ENCODE measurements around the gene CDKAL1.

CDKAL1 gene

DNA sequence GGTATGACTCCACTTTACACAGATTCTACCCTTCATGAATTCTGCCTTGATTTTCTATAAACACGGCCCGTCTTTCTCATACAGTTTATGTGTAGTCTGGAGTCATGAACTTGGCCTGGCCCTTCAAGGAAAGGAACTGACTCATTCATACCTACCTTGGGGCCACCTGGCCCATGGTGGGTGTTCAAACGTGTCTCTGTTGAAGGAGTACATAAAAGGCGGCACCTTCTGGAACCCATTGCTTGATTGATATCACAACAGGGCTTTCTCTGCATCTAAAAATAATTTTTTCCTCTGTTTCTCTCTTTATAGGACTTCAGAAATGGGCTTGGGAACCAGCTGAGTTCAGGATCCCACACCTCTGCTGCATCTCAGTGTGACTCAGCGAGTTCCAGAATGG lies 696.3 kb downstream of the CDKAL1 start:
- H3K9me2 ChIP-seq (replicated peaks; ENCODE audit: low read depth, low read length): no peaks in the 10 kb centered on the region
- H4K20me1 ChIP-seq (ENCODE audit: insufficient read depth, low read length, poor library complexity, severe bottlenecking): no peaks in the 10 kb centered on the region
- TF ChIP-seq EZH2phosphoT487 (IDR thresholded peaks at IDR 0.05; ENCODE audit: borderline replicate concordance): no peak
- TF ChIP-seq CTCF (conservative IDR thresholded peaks at IDR 0.05; ENCODE audit: low read length): no peak
- no peak overlapping the region for H3K4me3 ChIP-seq (ENCODE audit: low read length, poor library complexity, severe bottlenecking)
- H3F3A ChIP-seq (ENCODE audit: low read depth): no peaks in the 10 kb centered on the region
- peaks cover 29% of the 10 kb centered on the region; the same call in 1 of the 2 replicates for H3K36me3 ChIP-seq (ENCODE audit: insufficient read depth, low read length)
- no peaks in the 10 kb centered on the region for H3K79me2 ChIP-seq (ENCODE audit: insufficient read depth, low read length)
- H2AFZ ChIP-seq (ENCODE audit: low read length): no peak overlapping the region
- H3K27me3 ChIP-seq (ENCODE audit: insufficient read depth, low read length, poor library complexity, severe bottlenecking): no peaks in the 10 kb centered on the region
- peaks cover 5% of the 10 kb centered on the region; the same call in 1 of the 2 replicates for H3K9me3 ChIP-seq (ENCODE audit: insufficient read depth, low read depth, low read length)
- H3K4me1 ChIP-seq (ENCODE audit: insufficient read depth, low read length, poor library complexity, severe bottlenecking): peaks cover 5% of the 10 kb centered on the region
- no peak overlapping the region for H3K9ac ChIP-seq (ENCODE audit: low read depth, low read length, poor library complexity, severe bottlenecking)
- H3K4me2 ChIP-seq (ENCODE audit: low read depth, low read length, poor library complexity, severe bottlenecking): no peak overlapping the region

DNA sequence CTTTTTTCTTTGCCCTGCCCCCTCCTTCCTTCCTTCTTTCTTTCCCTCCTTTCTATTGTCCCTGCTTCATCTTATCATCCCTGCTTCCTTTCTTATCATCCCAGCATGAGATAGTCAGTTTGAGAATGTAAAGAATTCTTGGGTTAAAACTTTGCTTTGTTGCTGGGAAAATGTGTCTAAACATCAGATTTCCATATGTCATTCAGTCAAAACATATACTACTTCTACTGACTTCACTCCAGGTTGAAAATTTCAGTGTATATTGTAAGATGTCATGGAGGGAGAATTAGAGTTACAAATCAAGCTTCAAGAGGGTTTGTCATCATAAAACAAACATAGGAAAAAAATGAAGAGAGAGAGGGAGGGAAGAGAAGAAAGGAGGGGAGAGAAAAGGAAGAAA lies 700.9 kb downstream of the CDKAL1 start:
- H4K20me1 ChIP-seq (ENCODE audit: insufficient read depth, low read length, poor library complexity, severe bottlenecking): no peaks in the 10 kb centered on the region
- H3K4me1 ChIP-seq (ENCODE audit: insufficient read depth, low read length, poor library complexity, severe bottlenecking): no peaks in the 10 kb centered on the region
- no peaks in the 10 kb centered on the region for H3K27me3 ChIP-seq (ENCODE audit: insufficient read depth, low read length, poor library complexity, severe bottlenecking)
- H3K9me3 ChIP-seq (ENCODE audit: insufficient read depth, low read depth, low read length): peaks cover 22% of the 10 kb centered on the region
- no peak overlapping the region for H2AFZ ChIP-seq (ENCODE audit: low read length)
- H3K9ac ChIP-seq (ENCODE audit: low read depth, low read length, poor library complexity, severe bottlenecking): no peak overlapping the region
- no peaks in the 10 kb centered on the region for H3K79me2 ChIP-seq (ENCODE audit: insufficient read depth, low read length)
- no peaks in the 10 kb centered on the region for H3K9me2 ChIP-seq (replicated peaks; ENCODE audit: low read depth, low read length)
- peaks cover 29% of the 10 kb centered on the region; the same call in 1 of the 2 replicates for H3K36me3 ChIP-seq (ENCODE audit: insufficient read depth, low read length)
- no peak for TF ChIP-seq CTCF (conservative IDR thresholded peaks at IDR 0.05; ENCODE audit: low read length)
- no peak for TF ChIP-seq EZH2phosphoT487 (IDR thresholded peaks at IDR 0.05; ENCODE audit: borderline replicate concordance)
- H3K4me3 ChIP-seq (ENCODE audit: low read length, poor library complexity, severe bottlenecking): no peak overlapping the region
- no peaks in the 10 kb centered on the region; the same call in 1 of the 2 replicates for H3F3A ChIP-seq (ENCODE audit: low read depth)
- no peak overlapping the region for H3K4me2 ChIP-seq (ENCODE audit: low read depth, low read length, poor library complexity, severe bottlenecking)

DNA sequence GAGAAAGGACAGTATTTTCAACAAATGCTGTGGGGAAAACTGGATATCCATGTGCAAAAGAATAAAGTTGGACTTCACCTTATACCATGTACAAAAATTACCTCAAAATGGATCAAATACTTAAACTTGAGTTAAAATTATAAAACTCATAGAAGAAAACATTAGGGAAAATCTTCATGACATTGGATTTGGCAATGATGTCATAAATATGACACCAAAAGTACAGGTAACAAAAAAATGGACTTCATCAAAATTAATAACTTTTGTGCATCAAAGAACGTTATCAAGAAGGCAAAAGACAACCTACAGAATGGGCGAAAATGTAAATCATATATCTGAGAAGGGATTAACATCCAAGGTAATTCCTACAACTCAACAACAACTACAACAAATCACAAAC lies 704.0 kb downstream of the CDKAL1 start:
- H3K36me3 ChIP-seq (ENCODE audit: insufficient read depth, low read length): peaks cover 8% of the 10 kb centered on the region; the same call in 1 of the 2 replicates
- H3K4me3 ChIP-seq (ENCODE audit: low read length, poor library complexity, severe bottlenecking): no peak overlapping the region
- TF ChIP-seq CTCF (conservative IDR thresholded peaks at IDR 0.05; ENCODE audit: low read length): no peak
- no peak for TF ChIP-seq EZH2phosphoT487 (IDR thresholded peaks at IDR 0.05; ENCODE audit: borderline replicate concordance)
- no peaks in the 10 kb centered on the region; the same call in 1 of the 2 replicates for H3F3A ChIP-seq (ENCODE audit: low read depth)
- H3K4me1 ChIP-seq (ENCODE audit: insufficient read depth, low read length, poor library complexity, severe bottlenecking): peaks cover 5% of the 10 kb centered on the region
- no peaks in the 10 kb centered on the region for H3K9me2 ChIP-seq (replicated peaks; ENCODE audit: low read depth, low read length)
- no peaks in the 10 kb centered on the region for H3K79me2 ChIP-seq (ENCODE audit: insufficient read depth, low read length)
- H3K9me3 ChIP-seq (ENCODE audit: insufficient read depth, low read depth, low read length): peaks cover 22% of the 10 kb centered on the region
- no peaks in the 10 kb centered on the region for H3K27me3 ChIP-seq (ENCODE audit: insufficient read depth, low read length, poor library complexity, severe bottlenecking)
- no peak overlapping the region for H3K9ac ChIP-seq (ENCODE audit: low read depth, low read length, poor library complexity, severe bottlenecking)
- no peaks in the 10 kb centered on the region for H4K20me1 ChIP-seq (ENCODE audit: insufficient read depth, low read length, poor library complexity, severe bottlenecking)
- H2AFZ ChIP-seq (ENCODE audit: low read length): no peak overlapping the region
- no peak overlapping the region for H3K4me2 ChIP-seq (ENCODE audit: low read depth, low read length, poor library complexity, severe bottlenecking)
